ENCODE measurements around the gene KCNN3.

The KCNN3 gene

DNA sequence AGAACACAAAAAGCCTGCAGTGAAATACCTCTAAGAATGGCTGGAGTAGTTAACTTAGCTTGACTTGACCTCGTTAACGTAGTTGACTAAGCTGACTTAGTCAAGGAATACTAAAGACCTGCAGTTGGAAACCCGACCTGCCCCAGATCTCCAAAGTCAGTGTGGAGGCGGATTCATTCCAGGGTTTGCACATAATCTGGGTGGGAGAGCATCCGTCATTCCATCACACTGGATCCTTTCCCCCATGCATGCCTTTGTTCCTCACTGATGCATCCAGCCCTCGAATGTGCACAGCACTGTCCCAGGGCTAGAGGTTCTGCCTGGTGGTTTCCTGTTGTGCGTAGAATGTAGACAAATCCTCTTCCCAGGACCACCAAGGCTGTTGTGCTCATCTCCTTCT is 76.4 kb downstream of the KCNN3 start:
- H3K36me3 ChIP-seq (ENCODE audit: control insufficient read depth, insufficient read depth, low read length): no peaks in the 10 kb centered on the region
- no peaks in the 10 kb centered on the region for H3K27me3 ChIP-seq (ENCODE audit: control insufficient read depth, insufficient read depth, low read length)
- H3K9ac ChIP-seq: no peak overlapping the region
- H3K79me2 ChIP-seq: no peaks in the 10 kb centered on the region
- no peak overlapping the region for H2AFZ ChIP-seq
- TF ChIP-seq, protein P1, sequence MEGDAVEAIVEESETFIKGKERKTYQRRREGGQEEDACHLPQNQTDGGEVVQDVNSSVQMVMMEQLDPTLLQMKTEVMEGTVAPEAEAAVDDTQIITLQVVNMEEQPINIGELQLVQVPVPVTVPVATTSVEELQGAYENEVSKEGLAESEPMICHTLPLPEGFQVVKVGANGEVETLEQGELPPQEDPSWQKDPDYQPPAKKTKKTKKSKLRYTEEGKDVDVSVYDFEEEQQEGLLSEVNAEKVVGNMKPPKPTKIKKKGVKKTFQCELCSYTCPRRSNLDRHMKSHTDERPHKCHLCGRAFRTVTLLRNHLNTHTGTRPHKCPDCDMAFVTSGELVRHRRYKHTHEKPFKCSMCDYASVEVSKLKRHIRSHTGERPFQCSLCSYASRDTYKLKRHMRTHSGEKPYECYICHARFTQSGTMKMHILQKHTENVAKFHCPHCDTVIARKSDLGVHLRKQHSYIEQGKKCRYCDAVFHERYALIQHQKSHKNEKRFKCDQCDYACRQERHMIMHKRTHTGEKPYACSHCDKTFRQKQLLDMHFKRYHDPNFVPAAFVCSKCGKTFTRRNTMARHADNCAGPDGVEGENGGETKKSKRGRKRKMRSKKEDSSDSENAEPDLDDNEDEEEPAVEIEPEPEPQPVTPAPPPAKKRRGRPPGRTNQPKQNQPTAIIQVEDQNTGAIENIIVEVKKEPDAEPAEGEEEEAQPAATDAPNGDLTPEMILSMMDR (IDR thresholded peaks at IDR 0.05): no peak
- no peaks in the 10 kb centered on the region for H3K4me1 ChIP-seq
- no peak overlapping the region for H3K4me2 ChIP-seq (ENCODE audit: low read length)
- no peak overlapping the region for H3K4me3 ChIP-seq (ENCODE audit: low read depth, low read length)
- H3K27ac ChIP-seq: no peak overlapping the region
- H3K9me3 ChIP-seq (ENCODE audit: control insufficient read depth, low read length): no peaks in the 10 kb centered on the region

DNA sequence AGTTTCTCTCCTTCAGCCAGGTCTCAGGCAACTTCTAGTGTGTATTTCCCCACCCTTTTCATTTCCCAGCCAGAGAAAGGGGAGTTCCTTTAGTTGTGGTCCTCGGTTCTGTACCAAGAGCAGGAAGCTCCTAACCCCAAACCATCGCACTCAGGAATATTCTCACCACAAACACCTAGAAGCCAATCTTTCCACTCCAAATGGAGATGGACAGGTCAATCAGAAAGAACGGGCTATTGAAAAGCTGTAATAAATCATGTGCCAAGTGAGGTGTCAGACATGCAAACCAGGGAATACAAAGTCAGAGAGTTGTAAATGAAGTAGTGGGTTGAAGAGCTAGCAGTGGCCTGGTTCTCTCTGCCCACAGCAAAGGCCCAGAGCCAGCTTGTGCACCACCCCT is 77.2 kb downstream of the KCNN3 start:
- no peaks in the 10 kb centered on the region for H3K4me1 ChIP-seq
- H3K9ac ChIP-seq: no peak overlapping the region
- H3K4me2 ChIP-seq (ENCODE audit: low read length): no peak overlapping the region
- H3K27me3 ChIP-seq (ENCODE audit: control insufficient read depth, insufficient read depth, low read length): no peaks in the 10 kb centered on the region
- no peak overlapping the region for H3K4me3 ChIP-seq (ENCODE audit: low read depth, low read length)
- H3K9me3 ChIP-seq (ENCODE audit: control insufficient read depth, low read length): no peaks in the 10 kb centered on the region
- H3K27ac ChIP-seq: no peak overlapping the region
- TF ChIP-seq, protein P1 (IDR thresholded peaks at IDR 0.05): no peak
- H3K79me2 ChIP-seq: no peaks in the 10 kb centered on the region
- H2AFZ ChIP-seq: no peak overlapping the region
- H3K36me3 ChIP-seq (ENCODE audit: control insufficient read depth, insufficient read depth, low read length): no peaks in the 10 kb centered on the region

DNA sequence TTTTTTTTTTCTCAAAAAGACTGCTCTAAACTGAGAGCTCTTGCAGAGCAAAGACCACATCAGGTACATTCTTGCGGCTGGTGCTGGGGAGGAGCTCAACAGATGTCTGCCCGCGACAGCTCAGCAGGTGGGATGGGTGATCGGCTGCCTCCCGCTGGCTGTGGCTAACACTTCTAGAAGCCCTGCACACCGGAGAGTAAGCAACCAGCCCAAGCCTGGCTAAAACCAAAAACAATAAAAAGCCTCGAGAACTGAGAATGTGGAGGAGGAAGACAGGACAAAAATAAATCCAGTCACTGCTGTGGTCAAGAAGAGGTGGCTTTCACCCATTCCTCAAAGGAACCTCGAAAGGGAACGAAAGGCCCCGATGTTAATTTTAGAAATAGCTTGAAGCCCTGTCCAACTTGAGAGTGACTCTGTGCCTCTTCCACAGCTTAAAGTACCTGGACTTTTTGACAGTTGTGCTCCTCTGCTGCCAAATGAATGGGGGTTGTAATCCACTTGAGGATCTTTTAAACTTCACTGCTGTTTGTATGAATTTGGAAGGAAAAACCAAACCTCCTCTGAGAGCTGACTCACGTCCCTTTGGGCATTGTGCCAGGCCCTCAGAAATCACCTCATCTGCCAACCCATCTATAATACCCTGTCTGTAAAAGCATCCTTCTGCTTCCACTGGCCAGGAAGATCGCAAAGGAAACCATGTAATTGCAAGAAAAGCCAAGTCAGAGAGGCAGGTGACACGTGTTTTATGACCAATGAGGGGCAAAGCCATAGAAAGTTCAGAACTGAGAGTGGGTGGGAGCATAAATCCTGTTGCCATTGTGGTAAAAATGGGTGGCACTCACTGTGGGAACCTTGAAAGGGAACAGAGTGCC is 78.6 kb downstream of the KCNN3 start:
- Histone ChIP-seq H2AFZ (no peak overlapping the region), H3K4me2 (ENCODE audit: low read length) (no peak overlapping the region), H3K4me3 (ENCODE audit: low read depth, low read length) (no peak overlapping the region), H3K79me2 (no peaks in the 10 kb centered on the region), H3K9ac (no peak overlapping the region), H3K9me3 (ENCODE audit: control insufficient read depth, low read length) (no peaks in the 10 kb centered on the region), H3K27ac (no peak overlapping the region), H3K27me3 (ENCODE audit: control insufficient read depth, insufficient read depth, low read length) (no peaks in the 10 kb centered on the region), H3K36me3 (ENCODE audit: control insufficient read depth, insufficient read depth, low read length) (no peaks in the 10 kb centered on the region), H3K4me1 (no peaks in the 10 kb centered on the region)
- TF ChIP-seq, protein P1 (IDR thresholded peaks at IDR 0.05): no peak

DNA sequence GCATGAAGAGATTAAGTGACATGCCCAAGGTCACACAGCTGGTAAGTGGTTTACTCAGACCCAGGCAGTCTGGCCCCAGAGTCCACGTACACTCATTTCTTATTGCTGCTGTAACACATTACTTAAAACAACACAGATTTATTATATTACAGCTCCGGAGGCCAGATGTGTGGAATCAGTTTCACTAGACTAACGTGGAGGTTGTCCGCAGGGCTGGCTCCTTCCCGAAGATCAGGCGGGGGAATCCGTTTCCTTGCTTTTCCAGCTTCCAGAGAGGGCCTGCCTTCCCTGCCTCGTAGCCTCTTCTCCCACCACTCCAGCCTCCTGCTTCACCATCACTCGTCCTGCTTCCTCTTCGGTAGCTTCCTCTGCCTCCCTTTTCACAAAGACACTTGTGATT is 81.2 kb downstream of the KCNN3 start:
- Histone ChIP-seq H3K79me2 (no peaks in the 10 kb centered on the region), H3K27ac (no peak overlapping the region)
- TF ChIP-seq, protein P1 (IDR thresholded peaks at IDR 0.05): no peak

More for the DNA sequence above, 81.2 kb downstream of the KCNN3 start:
- Histone ChIP-seq H3K9ac (no peak overlapping the region), H3K9me3 (ENCODE audit: control insufficient read depth, low read length) (no peaks in the 10 kb centered on the region), H3K27me3 (ENCODE audit: control insufficient read depth, insufficient read depth, low read length) (no peaks in the 10 kb centered on the region), H3K4me1 (no peaks in the 10 kb centered on the region), H2AFZ (no peak overlapping the region), H3K36me3 (ENCODE audit: control insufficient read depth, insufficient read depth, low read length) (no peaks in the 10 kb centered on the region), H3K4me2 (ENCODE audit: low read length) (no peak overlapping the region), H3K4me3 (ENCODE audit: low read depth, low read length) (no peak overlapping the region)
